Sigmoid colon (tissue), 3 donors: ENCODE results near the gene UCK1.
"Not testable (repeated sequence)": the region's sequence is repeated elsewhere in the genome, so short reads cannot be mapped to it uniquely, and the experiment has no call there.

Experiments
- CTCF ChIP-seq, 4 experiments: fragments of 450-650 bp in 3 of 4; fragments of 200-600 bp in 1 of 4; IDR thresholded peaks; one replicate each; pipeline ENCODE4 v1.5.1; 2016 to 2019; ENCODE audit warnings: antibody characterized with exemption in 4 of 4, mild to moderate bottlenecking in 3 of 4, moderate library complexity in 2 of 4
- POLR2A ChIP-seq, 2 donors: fragments of 450-650 bp; IDR thresholded peaks; one replicate each; pipeline ENCODE4 v1.6.1; 2016; ENCODE audit warnings: antibody characterized with exemption in 2 of 2, mild to moderate bottlenecking in 2 of 2, moderate library complexity in 2 of 2

GRCh38 chr9:131550465-131550864 lies 19.4 kb upstream of the UCK1 start:
- TF ChIP-seq POLR2A, CTCF (IDR thresholded peaks at IDR 0.05): not testable (repeated sequence)
